ENCODE results near the gene ZBTB38.

ZBTB38 gene

DNA sequence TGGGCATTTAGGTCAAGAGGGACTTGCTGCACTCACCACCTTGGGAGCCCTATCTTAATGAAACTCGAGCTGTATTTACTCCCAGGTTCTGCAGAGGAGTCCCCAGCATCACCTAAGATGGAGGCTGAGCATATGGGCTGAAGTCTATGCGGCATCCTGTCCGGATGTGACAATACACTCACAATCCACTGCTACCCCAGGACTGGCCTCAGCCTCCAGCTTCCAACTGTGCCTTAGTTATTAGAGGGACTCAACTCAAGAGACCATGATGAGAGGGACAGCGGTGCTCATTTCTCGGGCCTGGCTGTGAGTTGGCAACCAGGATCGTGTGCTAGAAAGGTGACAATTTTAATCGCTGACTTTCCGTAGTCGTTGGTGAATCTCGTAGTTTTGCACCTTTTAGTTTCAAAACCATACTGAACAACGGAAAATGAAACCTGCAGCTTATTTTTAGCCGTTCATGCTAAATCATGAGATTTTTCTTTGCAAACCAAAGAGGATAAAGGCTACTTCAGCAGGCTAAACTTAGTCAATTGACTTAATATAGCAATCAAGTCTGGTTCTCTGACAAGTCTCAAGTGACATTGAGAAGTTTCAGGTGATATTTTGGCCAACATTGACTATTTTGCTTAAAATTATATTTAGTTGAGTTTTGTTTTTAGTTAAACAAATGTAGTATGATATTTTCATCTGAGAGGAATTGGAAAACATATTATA is 11.1 kb downstream of the ZBTB38 start:
- no peak overlapping the region for H3K4me3 ChIP-seq (ENCODE audit: control insufficient read depth, low read depth, low read length)
- no peak for DNase-seq (ENCODE audit: low read depth)
- TF ChIP-seq, protein P1, sequence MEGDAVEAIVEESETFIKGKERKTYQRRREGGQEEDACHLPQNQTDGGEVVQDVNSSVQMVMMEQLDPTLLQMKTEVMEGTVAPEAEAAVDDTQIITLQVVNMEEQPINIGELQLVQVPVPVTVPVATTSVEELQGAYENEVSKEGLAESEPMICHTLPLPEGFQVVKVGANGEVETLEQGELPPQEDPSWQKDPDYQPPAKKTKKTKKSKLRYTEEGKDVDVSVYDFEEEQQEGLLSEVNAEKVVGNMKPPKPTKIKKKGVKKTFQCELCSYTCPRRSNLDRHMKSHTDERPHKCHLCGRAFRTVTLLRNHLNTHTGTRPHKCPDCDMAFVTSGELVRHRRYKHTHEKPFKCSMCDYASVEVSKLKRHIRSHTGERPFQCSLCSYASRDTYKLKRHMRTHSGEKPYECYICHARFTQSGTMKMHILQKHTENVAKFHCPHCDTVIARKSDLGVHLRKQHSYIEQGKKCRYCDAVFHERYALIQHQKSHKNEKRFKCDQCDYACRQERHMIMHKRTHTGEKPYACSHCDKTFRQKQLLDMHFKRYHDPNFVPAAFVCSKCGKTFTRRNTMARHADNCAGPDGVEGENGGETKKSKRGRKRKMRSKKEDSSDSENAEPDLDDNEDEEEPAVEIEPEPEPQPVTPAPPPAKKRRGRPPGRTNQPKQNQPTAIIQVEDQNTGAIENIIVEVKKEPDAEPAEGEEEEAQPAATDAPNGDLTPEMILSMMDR (IDR thresholded peaks at IDR 0.05; ENCODE audit: control insufficient read depth, insufficient read depth, low read depth, low read length, missing control alignments), result no peak

GRCh38 chr3:141380279-141380678 is 12.0 kb downstream of the ZBTB38 start:
- TF ChIP-seq, protein P1 (IDR thresholded peaks at IDR 0.05; ENCODE audit: control insufficient read depth, insufficient read depth, low read depth, low read length, missing control alignments), result no peak
- DNase-seq (ENCODE audit: low read depth), result no peak
- H3K4me3 ChIP-seq (ENCODE audit: control insufficient read depth, low read depth, low read length), result no peak overlapping the region

DNA sequence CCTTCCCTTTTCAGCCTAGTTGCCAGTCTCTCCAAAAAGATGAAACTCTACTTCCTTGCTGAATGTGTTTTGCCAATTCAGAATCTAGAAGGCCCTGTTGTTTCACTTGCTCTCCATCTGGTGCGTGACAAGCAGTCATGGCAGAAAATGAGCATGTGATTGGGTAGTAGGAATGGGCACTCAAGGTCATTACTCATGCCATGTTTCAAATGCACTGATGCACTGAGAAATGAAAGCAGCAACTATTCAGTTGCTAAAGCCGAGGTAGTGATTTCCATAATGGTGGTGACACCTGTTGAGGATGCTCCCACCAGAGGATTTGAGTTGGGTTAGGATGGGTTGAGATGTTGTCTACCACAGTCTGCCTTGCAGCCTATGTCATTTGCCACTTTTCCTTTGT is 12.7 kb downstream of the ZBTB38 start:
- TF ChIP-seq, protein P1 (IDR thresholded peaks at IDR 0.05; ENCODE audit: control insufficient read depth, insufficient read depth, low read depth, low read length, missing control alignments), result no peak
- H3K4me3 ChIP-seq (ENCODE audit: control insufficient read depth, low read depth, low read length), result no peak overlapping the region
- no peak for DNase-seq (ENCODE audit: low read depth)

DNA sequence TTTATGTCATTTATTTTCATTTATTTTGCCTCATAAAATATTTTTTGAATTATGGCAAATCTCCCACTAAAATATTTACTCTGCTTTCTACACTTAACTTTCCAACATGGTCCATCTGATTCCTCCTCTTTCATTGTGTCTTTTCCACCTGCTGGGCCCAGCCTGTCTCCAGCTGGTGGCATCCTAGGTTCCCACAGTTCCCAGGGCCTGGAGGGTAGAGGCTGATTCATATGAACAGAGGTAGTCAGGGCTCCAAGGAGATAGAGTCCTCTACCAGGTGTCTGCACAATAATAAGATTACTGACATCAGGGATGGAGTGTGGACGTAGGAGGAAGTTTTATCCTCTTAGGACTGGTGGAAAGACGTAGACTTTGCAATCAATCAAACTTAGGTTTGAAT is 14.3 kb downstream of the ZBTB38 start:
- no peak for DNase-seq (ENCODE audit: low read depth)
- no peak overlapping the region for H3K4me3 ChIP-seq (ENCODE audit: control insufficient read depth, low read depth, low read length)
- TF ChIP-seq, protein P1 (IDR thresholded peaks at IDR 0.05; ENCODE audit: control insufficient read depth, insufficient read depth, low read depth, low read length, missing control alignments), result no peak

DNA sequence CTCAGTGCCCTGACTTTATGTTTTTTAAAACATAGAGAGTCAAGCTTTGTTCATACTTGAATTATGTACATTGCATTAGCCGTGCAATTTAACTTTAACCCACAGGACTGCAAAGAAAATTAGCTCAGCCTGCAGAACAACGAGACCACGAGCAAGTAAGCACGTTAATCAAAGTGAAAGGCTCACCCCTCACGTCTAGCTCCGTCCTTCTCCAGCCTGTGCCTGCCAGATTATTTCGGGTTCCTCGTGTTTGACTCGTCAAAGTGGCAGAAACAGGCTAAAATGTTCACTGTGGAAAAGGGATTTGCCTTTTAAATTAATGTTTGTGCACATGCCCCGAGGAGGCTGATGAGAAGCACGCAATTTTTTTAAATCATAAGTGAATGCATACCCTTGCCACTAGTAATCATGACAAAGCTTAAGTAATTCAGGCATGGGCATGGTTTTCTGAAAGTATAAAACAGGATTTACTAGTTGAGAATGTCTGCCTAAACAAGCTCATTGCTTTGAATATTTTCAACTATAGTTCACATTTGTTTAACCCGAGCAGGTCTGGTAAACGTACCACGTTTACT is 15.3 kb downstream of the ZBTB38 start:
- no peak for DNase-seq (ENCODE audit: low read depth)
- TF ChIP-seq, protein P1 (IDR thresholded peaks at IDR 0.05; ENCODE audit: control insufficient read depth, insufficient read depth, low read depth, low read length, missing control alignments), result no peak
- peak overlapping the region; percentile 34 for H3K4me3 ChIP-seq (ENCODE audit: control insufficient read depth, low read depth, low read length)

- no peak overlapping the region; the same call in 1 of the 2 replicates for H3K4me3 ChIP-seq (ENCODE audit: control insufficient read depth, low read depth, low read length)
- DNase-seq (ENCODE audit: low read depth), result no peak
- TF ChIP-seq, protein P1 (IDR thresholded peaks at IDR 0.05; ENCODE audit: control insufficient read depth, insufficient read depth, low read depth, low read length, missing control alignments), result peak; percentile 21
These were observed 15.9 kb downstream of the ZBTB38 start for GRCh38 chr3:141384157-141384556.

Data from AG09309 (cell line).